Neural cell (in vitro differentiated cells): ENCODE measurements around the gene CPLX1.
A peak's percentile ranks its signal among the peaks of the same experiment; 100 is the strongest.

Experiments used
- CTCF ChIP-seq: fragments of 450-650 bp; IDR thresholded peaks from 2 replicates; pipeline ENCODE4 v1.5.1; 2014; ENCODE audit warnings: antibody characterized with exemption, mild to moderate bottlenecking, moderate library complexity; ENCODE audit not compliant: poor library complexity, severe bottlenecking
- EP300 ChIP-seq: fragments of 450-650 bp; conservative IDR thresholded peaks from 2 replicates; pipeline ENCODE4 v1.6.1; 2014; ENCODE audit warnings: antibody characterized with exemption, mild to moderate bottlenecking, moderate library complexity; ENCODE audit not compliant: poor library complexity, severe bottlenecking
- POLR2AphosphoS5 ChIP-seq: IDR thresholded peaks from 2 replicates; pipeline ENCODE4 v1.6.1; 2012
- RAD21 ChIP-seq: fragments of 450-650 bp; conservative IDR thresholded peaks from 2 replicates; pipeline ENCODE4 v1.6.1; 2014; ENCODE audit warnings: antibody characterized with exemption, mild to moderate bottlenecking, moderate library complexity

GRCh38 chr4:825971-826330 is at the start of gene CPLX1:
- TF ChIP-seq CTCF (no peak), EP300 (no peak), POLR2AphosphoS5 (peak; percentile 53), RAD21 (no peak)
